Caco-2 (cell line): ENCODE data around the gene PTPRG. TPM values are rescaled to one million over a fixed set of nuclear protein-coding genes. Genes with fewer than 3 reads are reported as not detected.

Experiments
- BruUV-seq: library from RNA; stranded (reverse); fragments of 400-500 nt; replicated peaks from 2 replicates; lab custom pipeline; 2021; lab: Mats Ljungman, UMichigan
- CTCF ChIA-PET: fragments of 300-600 bp; sonication (Branson Sonifier 250); formaldehyde crosslinking; loops from one replicate; lab custom pipeline; 2022; ENCODE audit warnings: antibody characterized with exemption; lab: Charles Lee
- POLR2A ChIA-PET: fragments of 300-600 bp; sonication (Branson Sonifier 250); formaldehyde crosslinking; loops from one replicate; lab custom pipeline; 2022; ENCODE audit warnings: antibody characterized with exemption; lab: Charles Lee
- DNase-seq, 2 experiments: peaks; one replicate each; pipeline versions ENCODE4 v3.0.0 to v3.0.0-alpha.2; 2020 to 2022
- H3K27me3 ChIP-seq: replicated peaks from 2 replicates; pipeline ENCODE4 v1.6.0; 2011; ENCODE audit warnings: low read length; ENCODE audit not compliant: control insufficient read depth, insufficient read depth
- H3K36me3 ChIP-seq: 2 replicates; pipeline ENCODE4 v1.5.1; 2011; ENCODE audit warnings: low read length; ENCODE audit not compliant: control insufficient read depth, insufficient read depth
- H3K4me1 ChIP-seq: fragments of 250-450 bp; sonication (Bioruptor Pico); 2 replicates; pipeline ENCODE4 v1.5.1; 2020; ENCODE audit warnings: mild to moderate bottlenecking
- H3K4me3 ChIP-seq: 2 replicates; pipeline ENCODE4 v1.5.1; 2011; ENCODE audit warnings: low read depth, mild to moderate bottlenecking, control low read depth, low read length
- H3K9me3 ChIP-seq: fragments of 250-450 bp; sonication (Bioruptor Pico); 2 replicates; pipeline ENCODE4 v1.5.1; 2020; ENCODE audit warnings: mild to moderate bottlenecking, moderate library complexity
- H3K27ac Mint-ChIP-seq: one replicate; pipeline ENCODE4 v1.8.0; 2022; ENCODE audit warnings: mixed read lengths; ENCODE audit not compliant: unreplicated experiment
- H3K27me3 Mint-ChIP-seq: one replicate; pipeline ENCODE4 v1.8.0; 2022; ENCODE audit warnings: mixed read lengths; ENCODE audit not compliant: insufficient read depth, unreplicated experiment
- H3K36me3 Mint-ChIP-seq: one replicate; pipeline ENCODE4 v1.8.0; 2022; ENCODE audit warnings: mild to moderate bottlenecking, mixed read lengths; ENCODE audit not compliant: insufficient read depth, unreplicated experiment
- H3K4me1 Mint-ChIP-seq: one replicate; pipeline ENCODE4 v1.8.0; 2022; ENCODE audit warnings: low read depth, mixed read lengths; ENCODE audit not compliant: unreplicated experiment
- H3K4me3 Mint-ChIP-seq: one replicate; pipeline ENCODE4 v1.8.0; 2022; ENCODE audit warnings: mild to moderate bottlenecking, moderate library complexity, mixed read lengths; ENCODE audit not compliant: unreplicated experiment
- H3K9me3 Mint-ChIP-seq: one replicate; pipeline ENCODE4 v1.8.0; 2022; ENCODE audit warnings: mixed read lengths; ENCODE audit not compliant: unreplicated experiment
- intact Hi-C: fragments of 100-400 bp; cut with micrococcal nuclease; formaldehyde crosslinking; loops from one replicate; pipeline ENCODE4 v1.10.0; 2022; ENCODE audit not compliant: unreplicated experiment
- total RNA-seq: library from RNA; stranded (reverse); gene quantifications from 2 replicates; pipeline ENCODE4 v1.2.3, GENCODE V29; 2022
- TF ChIP-seq, protein P1 (sequence below), 2 experiments: fragments of 200-600 bp in 1 of 2; IDR thresholded peaks; 1 replicate in 1 of 2; 2 replicates in 1 of 2; pipeline versions ENCODE4 v1.5.1 to v1.8.0; 2011 to 2022; ENCODE audit warnings: antibody characterized with exemption in 1 of 2, control low read depth in 1 of 2, inconsistent platforms in 1 of 2, low read depth in 1 of 2, low read length in 1 of 2, mild to moderate bottlenecking in 1 of 2, moderate library complexity in 1 of 2; ENCODE audit not compliant: insufficient read depth in 1 of 2, severe bottlenecking in 1 of 2, unreplicated experiment in 1 of 2

The PTPRG gene
- total RNA-seq, 1 experiment from 2014 or later: 46.4 TPM

DNA sequence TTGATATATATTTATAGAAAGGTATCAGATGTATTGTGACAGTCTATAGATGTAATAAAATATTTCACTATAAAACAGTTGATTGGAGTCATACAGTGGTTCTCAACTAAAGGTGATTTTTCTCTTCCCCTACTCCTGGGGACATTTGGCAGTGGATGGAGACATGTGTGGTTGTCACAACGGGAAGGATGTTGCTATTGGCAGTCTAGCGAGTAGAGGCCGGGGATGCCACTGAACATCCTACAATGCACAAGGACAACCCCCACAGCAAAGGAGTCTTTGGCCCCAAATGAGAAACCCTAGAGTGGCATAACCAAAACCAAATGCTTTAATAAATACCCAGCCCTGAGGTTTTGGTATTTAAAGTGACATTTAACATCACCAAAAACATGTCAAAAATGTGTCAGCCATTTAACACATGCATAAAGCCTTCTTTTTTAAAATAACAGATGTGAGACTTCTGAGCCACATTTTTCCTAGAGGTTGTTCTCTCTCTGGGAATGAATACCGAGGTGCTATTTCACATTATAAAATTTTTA lies 367.5 kb downstream of the PTPRG start:
- Mint-ChIP-seq H3K27me3 (no peaks in the 10 kb centered on the region), H3K4me1 (no peaks in the 10 kb centered on the region), H3K9me3 (peaks cover under 1% of the 10 kb centered on the region), H3K36me3 (no peaks in the 10 kb centered on the region), H3K4me3 (no peak overlapping the region), H3K27ac (no peak overlapping the region)
- no TSS peak for BruUV-seq
- TF ChIP-seq, protein P1, sequence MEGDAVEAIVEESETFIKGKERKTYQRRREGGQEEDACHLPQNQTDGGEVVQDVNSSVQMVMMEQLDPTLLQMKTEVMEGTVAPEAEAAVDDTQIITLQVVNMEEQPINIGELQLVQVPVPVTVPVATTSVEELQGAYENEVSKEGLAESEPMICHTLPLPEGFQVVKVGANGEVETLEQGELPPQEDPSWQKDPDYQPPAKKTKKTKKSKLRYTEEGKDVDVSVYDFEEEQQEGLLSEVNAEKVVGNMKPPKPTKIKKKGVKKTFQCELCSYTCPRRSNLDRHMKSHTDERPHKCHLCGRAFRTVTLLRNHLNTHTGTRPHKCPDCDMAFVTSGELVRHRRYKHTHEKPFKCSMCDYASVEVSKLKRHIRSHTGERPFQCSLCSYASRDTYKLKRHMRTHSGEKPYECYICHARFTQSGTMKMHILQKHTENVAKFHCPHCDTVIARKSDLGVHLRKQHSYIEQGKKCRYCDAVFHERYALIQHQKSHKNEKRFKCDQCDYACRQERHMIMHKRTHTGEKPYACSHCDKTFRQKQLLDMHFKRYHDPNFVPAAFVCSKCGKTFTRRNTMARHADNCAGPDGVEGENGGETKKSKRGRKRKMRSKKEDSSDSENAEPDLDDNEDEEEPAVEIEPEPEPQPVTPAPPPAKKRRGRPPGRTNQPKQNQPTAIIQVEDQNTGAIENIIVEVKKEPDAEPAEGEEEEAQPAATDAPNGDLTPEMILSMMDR (IDR thresholded peaks at IDR 0.05; ENCODE audit: insufficient read depth in 1 of 2, low read depth in 1 of 2, low read length in 1 of 2, severe bottlenecking in 1 of 2, unreplicated experiment in 1 of 2): no peak
- DNase-seq: no peak
- H3K4me3 ChIP-seq: no peak overlapping the region
- H3K4me1 ChIP-seq: no peaks in the 10 kb centered on the region
- no peaks in the 10 kb centered on the region for H3K36me3 ChIP-seq
- no peaks in the 10 kb centered on the region for H3K27me3 ChIP-seq
- H3K9me3 ChIP-seq: no peaks in the 10 kb centered on the region
- intact Hi-C loops: no loop called here
- ChIA-PET CTCF (no interaction called here), POLR2A (no interaction called here)

DNA sequence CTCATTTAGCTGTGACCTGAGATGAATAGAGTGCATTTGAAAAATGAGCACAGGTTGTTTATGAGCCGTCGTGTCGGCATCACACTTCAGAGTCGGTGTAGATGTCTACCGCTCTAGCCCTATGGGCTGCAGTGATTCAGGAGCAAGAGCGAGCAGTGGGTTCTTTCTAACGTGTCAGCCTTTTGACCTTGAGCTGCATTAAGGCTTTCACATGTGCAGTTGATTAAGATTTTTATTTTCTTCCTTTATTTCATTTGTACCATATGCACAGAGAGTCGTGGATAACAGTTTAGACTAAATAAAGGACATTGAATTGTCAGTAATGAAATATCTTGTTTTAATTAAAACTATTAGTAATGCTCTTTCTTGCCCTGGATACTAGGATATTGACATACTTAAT lies 368.2 kb downstream of the PTPRG start:
- H3K36me3 Mint-ChIP-seq: no peaks in the 10 kb centered on the region
- BruUV-seq: no TSS peak
- intact Hi-C loops: no loop called here
- TF ChIP-seq, protein P1 (IDR thresholded peaks at IDR 0.05; ENCODE audit: insufficient read depth in 1 of 2, low read depth in 1 of 2, low read length in 1 of 2, severe bottlenecking in 1 of 2, unreplicated experiment in 1 of 2): no peak
- DNase-seq: no peak
- H3K27me3 Mint-ChIP-seq: no peaks in the 10 kb centered on the region
- no peak overlapping the region for H3K27ac Mint-ChIP-seq
- Histone ChIP-seq H3K4me1 (no peaks in the 10 kb centered on the region), H3K9me3 (no peaks in the 10 kb centered on the region), H3K27me3 (no peaks in the 10 kb centered on the region), H3K4me3 (no peak overlapping the region), H3K36me3 (no peaks in the 10 kb centered on the region)
- ChIA-PET POLR2A (no interaction called here), CTCF (no interaction called here)
- peaks cover 8% of the 10 kb centered on the region for H3K9me3 Mint-ChIP-seq
- H3K4me1 Mint-ChIP-seq: no peaks in the 10 kb centered on the region
- no peak overlapping the region for H3K4me3 Mint-ChIP-seq

DNA sequence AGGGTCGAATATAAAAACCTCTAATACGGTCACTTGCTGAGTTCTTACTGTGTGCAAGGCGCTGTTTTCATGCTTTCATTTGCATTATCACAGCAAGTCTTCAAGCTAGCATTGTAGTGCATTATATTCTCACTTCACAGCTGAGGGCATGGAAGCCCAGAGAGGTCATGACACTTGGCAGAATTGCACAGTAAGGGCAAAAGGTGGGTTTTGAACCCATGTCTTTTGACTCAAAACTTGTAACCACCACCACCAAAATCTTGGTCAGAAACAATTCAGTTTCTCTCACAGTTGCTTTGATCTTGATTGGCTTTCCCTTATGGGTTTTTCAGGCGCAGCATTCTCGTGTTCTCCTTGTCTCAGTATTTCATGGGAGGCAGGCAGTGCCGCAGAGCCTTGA lies 371.1 kb downstream of the PTPRG start:
- peaks cover 6% of the 10 kb centered on the region for H3K4me1 Mint-ChIP-seq
- Histone ChIP-seq H3K9me3 (no peaks in the 10 kb centered on the region), H3K4me1 (no peaks in the 10 kb centered on the region), H3K36me3 (no peaks in the 10 kb centered on the region), H3K27me3 (no peaks in the 10 kb centered on the region), H3K4me3 (no peak overlapping the region)
- H3K27ac Mint-ChIP-seq: no peak overlapping the region
- TF ChIP-seq, protein P1 (IDR thresholded peaks at IDR 0.05; ENCODE audit: insufficient read depth in 1 of 2, low read depth in 1 of 2, low read length in 1 of 2, severe bottlenecking in 1 of 2, unreplicated experiment in 1 of 2): no peak
- ChIA-PET POLR2A (no interaction called here), CTCF (no interaction called here)
- H3K4me3 Mint-ChIP-seq: no peak overlapping the region
- H3K27me3 Mint-ChIP-seq: no peaks in the 10 kb centered on the region
- intact Hi-C loops: no loop called here
- H3K9me3 Mint-ChIP-seq: peaks cover 16% of the 10 kb centered on the region
- H3K36me3 Mint-ChIP-seq: no peaks in the 10 kb centered on the region
- no peak for DNase-seq
- BruUV-seq: no TSS peak
